ENCODE measurements around the gene FAM47E.
"Not testable (repeated sequence)": the region's sequence is repeated elsewhere in the genome, so short reads cannot be mapped to it uniquely, and the experiment has no call there.

Gene FAM47E

GRCh38 chr4:76271248-76271647, 19.7 kb downstream of the FAM47E start:
- DNase-seq: no peak

GRCh38 chr4:76272073-76272472, 20.6 kb downstream of the FAM47E start:
- DNase-seq: no peak

GRCh38 chr4:76272582-76272981, 21.1 kb downstream of the FAM47E start:
- DNase-seq: no peak

GRCh38 chr4:76272999-76273398, 21.5 kb downstream of the FAM47E start:
- DNase-seq: no peak

GRCh38 chr4:76275486-76276124, 24.1 kb downstream of the FAM47E start:
- DNase-seq: no peak

- no peak for DNase-seq
Observed at GRCh38 chr4:76276813-76277212, 25.3 kb downstream of the FAM47E start.

GRCh38 chr4:76277667-76278066, 26.1 kb downstream of the FAM47E start:
- DNase-seq: no peak

- no peak for DNase-seq
Observed at GRCh38 chr4:76278583-76278982, 27.1 kb downstream of the FAM47E start.

- DNase-seq: no peak
Observed at GRCh38 chr4:76279462-76279861, 27.9 kb downstream of the FAM47E start.

- DNase-seq: no peak
Observed at GRCh38 chr4:76280488-76281441, 29.2 kb downstream of the FAM47E start.

GRCh38 chr4:76281594-76281993, 30.1 kb downstream of the FAM47E start:
- DNase-seq: not testable (repeated sequence)

GRCh38 chr4:76282941-76283689, 31.6 kb downstream of the FAM47E start:
- no peak for DNase-seq

- DNase-seq: no peak
Observed at GRCh38 chr4:76283900-76284299, 32.4 kb downstream of the FAM47E start.

GRCh38 chr4:76287811-76288210, 36.3 kb downstream of the FAM47E start:
- not testable (repeated sequence) for DNase-seq

- no peak for DNase-seq
Observed at GRCh38 chr4:76292730-76293129, 41.2 kb downstream of the FAM47E start.

GRCh38 chr4:76293772-76294171, 42.3 kb downstream of the FAM47E start:
- DNase-seq: no peak

GRCh38 chr4:76296286-76296820, 44.8 kb downstream of the FAM47E start:
- DNase-seq: no peak

- no peak for DNase-seq
Observed at GRCh38 chr4:76298227-76298626, 46.7 kb downstream of the FAM47E start.

GRCh38 chr4:76300012-76300411, 48.5 kb downstream of the FAM47E start:
- DNase-seq: no peak

- DNase-seq: no peak
Observed at GRCh38 chr4:76301068-76301774, 49.7 kb downstream of the FAM47E start.

- DNase-seq: no peak
Observed at GRCh38 chr4:76301775-76302162, 50.2 kb downstream of the FAM47E start.

GRCh38 chr4:76302826-76303438, 51.4 kb downstream of the FAM47E start:
- no peak for DNase-seq

All from activated CD4-positive, alpha-beta T cell treated with anti-CD3 and anti-CD28 coated beads for 1 hour (primary cell).